A673 (cell line): ENCODE results near the gene SLC35F2. TPM values are rescaled to one million over a fixed set of nuclear protein-coding genes. Genes with fewer than 3 reads are reported as not detected.

ENCODE experiments used
- BruUV-seq: library from RNA; stranded (reverse); fragments of 400-500 nt; replicated peaks from 2 replicates; lab custom pipeline; 2021; lab: Mats Ljungman, UMichigan
- CTCF ChIA-PET: fragments of 300-600 bp; sonication (Branson Sonifier 250); formaldehyde crosslinking; loops from one replicate; lab custom pipeline; 2022; ENCODE audit warnings: antibody characterized with exemption; lab: Charles Lee
- POLR2A ChIA-PET: fragments of 300-600 bp; sonication (Branson Sonifier 250); formaldehyde crosslinking; loops from one replicate; lab custom pipeline; 2022; ENCODE audit warnings: antibody characterized with exemption; ENCODE audit not compliant: low non-redundant PET; lab: Charles Lee
- DNase-seq: peaks from one replicate; pipeline ENCODE4 v3.0.0-alpha.2; 2015; ENCODE audit warnings: low spot score
- H3K27ac ChIP-seq: fragments of 200-600 bp; sonication (generic); 2 replicates; pipeline ENCODE4 v1.5.1; 2016; ENCODE audit warnings: mixed run types, low read depth, mild to moderate bottlenecking, mixed read lengths, antibody characterized with exemption, low read length; ENCODE audit not compliant: poor library complexity, severe bottlenecking
- H3K27me3 ChIP-seq: fragments of 200-600 bp; sonication (generic); replicated peaks from 2 replicates; pipeline ENCODE4 v1.6.1; 2017; ENCODE audit warnings: mixed run types, low read depth, mild to moderate bottlenecking, mixed read lengths, antibody characterized with exemption, low read length; ENCODE audit not compliant: insufficient read depth, poor library complexity
- H3K36me3 ChIP-seq: fragments of 200-600 bp; sonication (generic); 2 replicates; pipeline ENCODE4 v1.6.1; 2016; ENCODE audit warnings: mixed run types, mild to moderate bottlenecking, mixed read lengths, antibody characterized with exemption, low read length; ENCODE audit not compliant: insufficient read depth, poor library complexity, severe bottlenecking
- H3K4me1 ChIP-seq: fragments of 200-600 bp; sonication (generic); 2 replicates; pipeline ENCODE4 v1.6.1; 2017; ENCODE audit warnings: mixed run types, mild to moderate bottlenecking, mixed read lengths, antibody characterized with exemption, low read length; ENCODE audit not compliant: insufficient read depth, poor library complexity, severe bottlenecking
- H3K4me3 ChIP-seq: fragments of 200-600 bp; sonication (generic); 2 replicates; pipeline ENCODE4 v1.5.1; 2016; ENCODE audit warnings: low read depth, mixed run types, mild to moderate bottlenecking, mixed read lengths, low read length; ENCODE audit not compliant: poor library complexity, severe bottlenecking
- H3K9me3 ChIP-seq: fragments of 200-600 bp; sonication (generic); 2 replicates; pipeline ENCODE4 v1.6.1; 2016; ENCODE audit warnings: mixed run types, low read depth, mild to moderate bottlenecking, mixed read lengths, antibody characterized with exemption, low read length; ENCODE audit not compliant: poor library complexity, severe bottlenecking
- EZH2 ChIP-seq: fragments of 200-600 bp; sonication (generic); IDR thresholded peaks from 2 replicates; pipeline ENCODE4 v1.6.1; 2017; ENCODE audit warnings: borderline replicate concordance, low read depth, mild to moderate bottlenecking, mixed read lengths, antibody characterized with exemption, low read length; ENCODE audit not compliant: poor library complexity, severe bottlenecking
- intact Hi-C: fragments of 100-400 bp; cut with micrococcal nuclease; formaldehyde crosslinking; loops from one replicate; pipeline ENCODE4 v1.10.0; 2022; ENCODE audit not compliant: unreplicated experiment
- total RNA-seq: library from RNA; stranded (reverse); gene quantifications from 2 replicates; pipeline ENCODE4 v1.2.3, GENCODE V29; 2021
- TF ChIP-seq, protein P1 (sequence below): fragments of 300-800, 200-600 bp; sonication (generic); conservative IDR thresholded peaks from 2 replicates; pipeline ENCODE4 v1.5.1; 2017; ENCODE audit warnings: low read depth, mild to moderate bottlenecking, antibody characterized with exemption, low read length, moderate library complexity, mixed read lengths

SLC35F2 gene
- total RNA-seq, 1 experiment from 2014 or later: 95.4 TPM

GRCh38 chr11:107780775-107781174, 77.8 kb downstream of the SLC35F2 start:
- CTCF ChIA-PET: no interaction called here
- H3K27ac ChIP-seq: no peak overlapping the region
- TF ChIP-seq EZH2: no peak
- TF ChIP-seq, protein P1, sequence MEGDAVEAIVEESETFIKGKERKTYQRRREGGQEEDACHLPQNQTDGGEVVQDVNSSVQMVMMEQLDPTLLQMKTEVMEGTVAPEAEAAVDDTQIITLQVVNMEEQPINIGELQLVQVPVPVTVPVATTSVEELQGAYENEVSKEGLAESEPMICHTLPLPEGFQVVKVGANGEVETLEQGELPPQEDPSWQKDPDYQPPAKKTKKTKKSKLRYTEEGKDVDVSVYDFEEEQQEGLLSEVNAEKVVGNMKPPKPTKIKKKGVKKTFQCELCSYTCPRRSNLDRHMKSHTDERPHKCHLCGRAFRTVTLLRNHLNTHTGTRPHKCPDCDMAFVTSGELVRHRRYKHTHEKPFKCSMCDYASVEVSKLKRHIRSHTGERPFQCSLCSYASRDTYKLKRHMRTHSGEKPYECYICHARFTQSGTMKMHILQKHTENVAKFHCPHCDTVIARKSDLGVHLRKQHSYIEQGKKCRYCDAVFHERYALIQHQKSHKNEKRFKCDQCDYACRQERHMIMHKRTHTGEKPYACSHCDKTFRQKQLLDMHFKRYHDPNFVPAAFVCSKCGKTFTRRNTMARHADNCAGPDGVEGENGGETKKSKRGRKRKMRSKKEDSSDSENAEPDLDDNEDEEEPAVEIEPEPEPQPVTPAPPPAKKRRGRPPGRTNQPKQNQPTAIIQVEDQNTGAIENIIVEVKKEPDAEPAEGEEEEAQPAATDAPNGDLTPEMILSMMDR: no peak; the same call in 1 of the 2 replicates
- POLR2A ChIA-PET: no interaction called here
- H3K4me3 ChIP-seq: no peak overlapping the region
- no peak for DNase-seq
- H3K36me3 ChIP-seq: no peaks in the 10 kb centered on the region
- H3K4me1 ChIP-seq: no peaks in the 10 kb centered on the region
- no peaks in the 10 kb centered on the region for H3K9me3 ChIP-seq
- no peaks in the 10 kb centered on the region for H3K27me3 ChIP-seq
- no TSS peak for BruUV-seq
- intact Hi-C loops: loop anchor here (10.0 kb wide), 1 partner anchor 1056 kb away; no protein-coding TSS in a partner anchor

- CTCF ChIA-PET: interaction anchor here (0.7 kb wide), 1 partner anchor 81 kb away, joined by 4 read pairs; no protein-coding TSS in a partner anchor
- H3K9me3 ChIP-seq: no peaks in the 10 kb centered on the region
- no peak for DNase-seq
- H3K27me3 ChIP-seq: no peaks in the 10 kb centered on the region
- H3K36me3 ChIP-seq: no peaks in the 10 kb centered on the region
- POLR2A ChIA-PET: no interaction called here
- TF ChIP-seq EZH2: no peak
- TF ChIP-seq, protein P1: no peak
- intact Hi-C loops: loop anchor here (10.0 kb wide), 1 partner anchor 1055 kb away; no protein-coding TSS in a partner anchor
- no peak overlapping the region for H3K4me3 ChIP-seq
- BruUV-seq: no TSS peak
- no peak overlapping the region for H3K27ac ChIP-seq
- H3K4me1 ChIP-seq: no peaks in the 10 kb centered on the region
Observed at GRCh38 chr11:107780136-107780535, 78.5 kb downstream of the SLC35F2 start.

- Histone ChIP-seq H3K9me3 (no peaks in the 10 kb centered on the region), H3K4me1 (no peaks in the 10 kb centered on the region), H3K4me3 (no peak overlapping the region), H3K27me3 (no peaks in the 10 kb centered on the region), H3K27ac (no peak overlapping the region), H3K36me3 (no peaks in the 10 kb centered on the region)
- ChIA-PET POLR2A (interaction anchor here (0.5 kb wide), 1 partner anchor 12 kb away, joined by 3 read pairs; no protein-coding TSS in a partner anchor), CTCF (interaction anchor here (0.7 to 1.1 kb wide), 2 partner anchors 9 to 82 kb away, joined by 4 to 5 read pairs; no protein-coding TSS in a partner anchor)
- no TSS peak for BruUV-seq
- DNase-seq: no peak
- intact Hi-C loops: no loop called here
- TF ChIP-seq, protein P1: no peak
- no peak for TF ChIP-seq EZH2
Observed at GRCh38 chr11:107778839-107779517, 79.6 kb downstream of the SLC35F2 start.
